ENCODE data around the gene KDM1A. TPM values are rescaled to one million over a fixed set of nuclear protein-coding genes. Genes with fewer than 3 reads are reported as not detected.
A peak's percentile ranks its signal among the peaks of the same experiment; 100 is the strongest.

Gene KDM1A
- total and polyA plus RNA-seq, 9 of the 15 experiments (the other 6 are each of a cell fraction or from before 2014, with no cell fraction given): 59.2 to 181 (median 168) TPM

DNA sequence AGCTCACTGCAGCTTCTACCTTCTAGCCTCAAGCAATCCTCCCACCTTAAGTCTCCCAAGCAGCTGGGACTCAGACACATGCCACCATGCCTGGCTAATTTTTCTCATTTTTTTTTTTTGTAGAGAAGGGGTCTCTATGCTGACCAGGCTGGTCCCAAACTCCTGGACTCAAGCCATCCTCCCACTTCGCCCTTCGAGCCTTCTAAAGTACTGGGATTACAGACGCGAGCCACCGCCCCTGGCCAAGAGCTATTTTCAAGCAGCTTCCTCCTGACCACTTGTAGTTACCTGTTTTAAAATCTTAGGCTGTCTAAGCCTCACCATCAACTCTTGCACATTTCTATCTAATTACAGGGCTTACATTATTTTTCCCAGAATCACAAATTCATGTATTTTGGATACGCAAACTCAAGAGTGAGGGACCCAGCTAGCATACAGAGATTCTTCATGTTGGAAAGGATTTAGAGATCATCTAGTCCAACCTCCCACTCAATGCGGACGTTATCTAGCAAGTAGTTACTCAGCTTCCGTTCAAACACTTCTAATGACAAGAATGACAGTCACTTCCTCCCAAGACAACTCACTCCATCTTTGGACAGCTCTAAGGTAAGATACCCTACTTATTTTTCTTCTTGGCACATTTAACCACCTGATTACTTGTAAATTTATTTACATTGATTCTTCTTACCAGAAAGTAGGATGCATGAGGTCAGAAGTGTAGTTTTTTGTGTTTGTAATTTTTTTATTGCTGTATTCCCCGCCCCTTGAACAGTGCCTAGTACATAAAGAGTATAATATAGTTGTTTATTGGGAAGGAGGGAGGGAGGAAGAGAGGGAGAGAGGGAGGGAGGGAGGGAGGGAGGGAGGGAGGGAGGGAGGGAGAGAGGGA is 84.0 kb downstream of the KDM1A start (continued):
- TF ChIP-seq HEY1 (CRISPR knock-in tag; IDR thresholded peaks at IDR 0.05; ENCODE audit: borderline replicate concordance) (no peak), GTF2E2 (tag; IDR thresholded peaks at IDR 0.05) (0 out of 2 replicates have a peak, but pooled peaks have one; percentile 53), ARNT (IDR thresholded peaks at IDR 0.05) (peak in 1 of 2 experiments; percentile 60; a peak in 2 of 4 replicates), SOX6 (IDR thresholded peaks at IDR 0.05) (0 out of 2 replicates have a peak, but pooled peaks have one; percentile 35), SMARCC2 (IDR thresholded peaks at IDR 0.05; ENCODE audit: low read depth) (peak; percentile 68), ZEB2 (IDR thresholded peaks at IDR 0.05) (peak; percentile 81), RAD51 (IDR thresholded peaks at IDR 0.05; ENCODE audit: borderline replicate concordance, low read depth) (0 out of 2 replicates have a peak, but pooled peaks have one; percentile 28), MEF2D (tag; conservative IDR thresholded peaks at IDR 0.05; ENCODE audit: low read depth) (0 out of 2 replicates have a peak, but pooled peaks have one; percentile 26), ETS1 (conservative IDR thresholded peaks at IDR 0.05; ENCODE audit: control insufficient read depth, low read depth, low read length) (no peak), RCOR1 (IDR thresholded peaks at IDR 0.05; ENCODE audit: borderline replicate concordance in 1 of 2, low read depth in 2 of 2, low read length in 2 of 2) (peak; percentile 76 to 98), SMARCA5 (IDR thresholded peaks at IDR 0.05) (no peak), ZNF12 (CRISPR knock-in tag; IDR thresholded peaks at IDR 0.05) (no peak), CREB3L1 (IDR thresholded peaks at IDR 0.05; ENCODE audit: borderline replicate concordance, low read depth) (no peak), CAMTA2 (CRISPR knock-in tag; conservative IDR thresholded peaks at IDR 0.05) (no peak), ZNF282 (CRISPR knock-in tag; IDR thresholded peaks at IDR 0.05) (no peak), SMARCA4 (IDR thresholded peaks at IDR 0.05) (peak; percentile 86), HDAC3 (IDR thresholded peaks at IDR 0.05; ENCODE audit: borderline replicate concordance, partially characterized antibody) (no peak), ZNF224 (CRISPR knock-in tag; IDR thresholded peaks at IDR 0.05) (0 out of 2 replicates have a peak, but pooled peaks have one; percentile 30), TRIM24 (IDR thresholded peaks at IDR 0.05) (peak; percentile 46 to 61), YY1 (IDR thresholded peaks at IDR 0.05; ENCODE audit: borderline replicate concordance in 1 of 3, control insufficient read depth in 1 of 3, extremely low read depth in 1 of 3, insufficient read depth in 3 of 3, insufficient read length in 1 of 3, insufficient replicate concordance in 2 of 3, low read depth in 1 of 3, low read length in 2 of 3) (no peak)
- TF ChIP-seq, protein P1, sequence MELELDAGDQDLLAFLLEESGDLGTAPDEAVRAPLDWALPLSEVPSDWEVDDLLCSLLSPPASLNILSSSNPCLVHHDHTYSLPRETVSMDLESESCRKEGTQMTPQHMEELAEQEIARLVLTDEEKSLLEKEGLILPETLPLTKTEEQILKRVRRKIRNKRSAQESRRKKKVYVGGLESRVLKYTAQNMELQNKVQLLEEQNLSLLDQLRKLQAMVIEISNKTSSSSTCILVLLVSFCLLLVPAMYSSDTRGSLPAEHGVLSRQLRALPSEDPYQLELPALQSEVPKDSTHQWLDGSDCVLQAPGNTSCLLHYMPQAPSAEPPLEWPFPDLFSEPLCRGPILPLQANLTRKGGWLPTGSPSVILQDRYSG (tag; conservative IDR thresholded peaks at IDR 0.05; ENCODE audit: low read depth): 0 out of 2 replicates have a peak, but pooled peaks have one; percentile 30
- TF ChIP-seq, protein P2, sequence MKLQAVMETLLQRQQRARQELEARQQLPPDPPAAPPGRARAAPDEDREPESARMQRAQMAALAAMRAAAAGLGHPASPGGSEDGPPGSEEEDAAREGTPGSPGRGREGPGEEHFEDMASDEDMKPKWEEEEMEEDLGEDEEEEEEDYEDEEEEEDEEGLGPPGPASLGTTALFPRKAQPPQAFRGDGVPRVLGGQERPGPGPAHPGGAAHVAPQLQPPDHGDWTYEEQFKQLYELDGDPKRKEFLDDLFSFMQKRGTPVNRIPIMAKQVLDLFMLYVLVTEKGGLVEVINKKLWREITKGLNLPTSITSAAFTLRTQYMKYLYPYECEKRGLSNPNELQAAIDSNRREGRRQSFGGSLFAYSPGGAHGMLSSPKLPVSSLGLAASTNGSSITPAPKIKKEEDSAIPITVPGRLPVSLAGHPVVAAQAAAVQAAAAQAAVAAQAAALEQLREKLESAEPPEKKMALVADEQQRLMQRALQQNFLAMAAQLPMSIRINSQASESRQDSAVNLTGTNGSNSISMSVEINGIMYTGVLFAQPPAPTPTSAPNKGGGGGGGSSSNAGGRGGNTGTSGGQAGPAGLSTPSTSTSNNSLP (IDR thresholded peaks at IDR 0.05; ENCODE audit: borderline replicate concordance, low read depth, low read length): 0 out of 2 replicates have a peak, but pooled peaks have one; percentile 15

All from K562 (cell line).